Measurements from ENCODE around the gene AHNAK2.
A peak's percentile ranks its signal among the peaks of the same experiment; 100 is the strongest.

AHNAK2 gene

GRCh38 chr14:104937694-104938365 is 40.3 kb downstream of the AHNAK2 start:
- no peak for DNase-seq (ENCODE audit: low spot score)

GRCh38 chr14:104937161-104937560 is 41.0 kb downstream of the AHNAK2 start:
- DNase-seq (ENCODE audit: low spot score), result no peak

- DNase-seq (ENCODE audit: low spot score), result no peak
Measured at GRCh38 chr14:104936361-104937155, 41.6 kb downstream of the AHNAK2 start.

DNA sequence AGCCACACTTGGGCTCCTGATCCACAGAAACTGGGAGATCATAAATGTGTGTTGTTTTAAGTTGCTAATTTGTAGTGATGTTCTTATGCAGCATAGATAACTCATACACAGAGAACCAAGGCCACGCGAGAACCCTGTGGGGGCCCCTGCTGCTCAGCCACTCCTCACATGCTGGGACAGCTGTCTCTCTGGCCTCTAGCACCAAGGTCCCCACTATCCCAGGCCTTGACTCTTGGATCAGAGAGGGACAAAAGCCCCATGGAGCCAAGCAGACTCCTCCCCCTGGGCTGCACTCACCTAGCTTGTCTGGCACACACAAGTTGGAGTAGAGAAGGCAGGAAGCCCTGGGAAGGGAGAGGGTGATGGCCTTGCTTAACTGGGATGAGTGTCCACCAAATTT is 42.2 kb downstream of the AHNAK2 start:
- DNase-seq (ENCODE audit: low spot score), result no peak

DNA sequence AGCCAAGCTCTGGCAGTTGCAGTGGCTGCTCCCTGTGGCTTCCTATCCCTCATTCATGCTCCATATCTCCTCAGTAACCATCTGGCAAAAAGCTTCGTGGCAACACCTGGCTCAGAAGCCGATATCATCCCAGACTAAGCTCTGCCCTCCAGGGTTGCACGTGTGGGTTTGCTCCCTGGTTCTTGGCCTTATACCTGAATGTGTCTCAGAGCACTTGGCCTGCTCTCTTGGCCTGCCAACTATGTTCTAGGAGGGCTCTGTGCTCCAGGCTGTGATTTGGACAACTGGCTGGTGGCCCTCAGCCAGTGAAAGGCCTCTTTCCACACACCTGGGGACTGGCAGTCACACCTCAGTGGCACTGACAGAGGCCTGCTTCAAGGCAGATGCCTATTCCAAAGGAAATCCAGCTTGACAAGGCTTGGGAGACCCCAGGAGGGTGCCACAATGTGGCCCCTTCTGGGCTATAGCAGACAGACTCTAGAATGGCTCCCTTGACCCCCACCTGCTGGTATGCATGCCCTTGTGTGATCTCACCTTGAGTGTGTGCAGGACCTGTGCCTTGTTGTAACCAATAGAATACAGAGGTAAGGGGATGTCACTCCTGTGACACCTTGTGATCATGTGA is 43.0 kb downstream of the AHNAK2 start:
- DNase-seq (ENCODE audit: low spot score), result no peak

- DNase-seq (ENCODE audit: low spot score), result no peak
Measured at GRCh38 chr14:104933746-104934733, 44.1 kb downstream of the AHNAK2 start.

- DNase-seq (ENCODE audit: low spot score), result peak; percentile 96
Measured at GRCh38 chr14:104932676-104933631, 45.2 kb downstream of the AHNAK2 start.

GRCh38 chr14:104931771-104932675 is 46.2 kb downstream of the AHNAK2 start:
- DNase-seq (ENCODE audit: low spot score), result no peak

- no peak for DNase-seq (ENCODE audit: low spot score)
Measured at GRCh38 chr14:104931304-104931770, 46.8 kb downstream of the AHNAK2 start.

- DNase-seq (ENCODE audit: low spot score), result no peak
Measured at GRCh38 chr14:104930526-104931303, 47.5 kb downstream of the AHNAK2 start.

DNA sequence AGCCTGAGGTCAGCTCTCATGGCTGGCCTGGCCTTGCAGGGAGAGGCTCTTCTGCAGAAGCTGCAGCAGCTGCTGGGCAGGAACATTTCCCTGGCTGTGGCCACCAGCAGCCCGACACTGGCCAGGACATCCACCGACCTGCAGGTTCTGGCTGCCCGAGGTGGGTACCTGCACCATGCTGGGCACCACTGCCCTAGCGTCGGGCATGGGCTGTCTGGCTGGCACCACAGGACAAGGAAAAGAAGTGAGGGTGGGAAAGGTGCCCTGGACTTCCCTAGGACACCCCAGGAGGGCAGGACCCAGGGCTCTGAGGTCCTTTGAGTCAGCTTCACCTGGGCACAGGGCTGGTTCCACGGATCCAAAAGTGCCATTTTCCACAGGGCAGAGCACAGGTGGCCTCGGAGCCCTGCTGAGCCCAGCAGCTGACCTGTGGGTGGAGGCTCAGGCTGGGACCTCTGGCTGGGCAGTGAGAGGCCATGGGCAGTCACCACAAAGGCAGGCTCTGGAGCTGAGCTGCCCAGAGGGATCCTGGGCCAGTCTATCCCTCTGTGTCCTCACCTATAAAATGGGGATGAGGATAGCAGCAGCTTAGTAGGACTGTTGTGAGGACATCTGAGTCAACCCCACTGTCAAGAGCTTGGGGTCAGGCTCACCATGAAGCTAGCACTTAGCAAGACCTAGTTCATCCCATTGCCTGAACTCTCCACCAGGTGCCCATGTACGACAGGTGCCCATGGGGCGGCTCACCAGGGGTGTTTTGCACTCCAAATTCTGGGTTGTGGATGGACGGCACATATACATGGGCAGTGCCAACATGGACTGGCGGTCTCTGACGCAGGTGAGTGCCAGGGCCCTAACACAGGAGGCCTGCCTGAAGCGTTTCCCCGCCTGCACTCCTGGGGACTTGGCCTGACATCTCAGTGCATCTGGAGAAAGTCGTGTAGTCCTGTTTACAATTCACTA is 48.6 kb downstream of the AHNAK2 start:
- no peak for DNase-seq (ENCODE audit: low spot score)

- DNase-seq (ENCODE audit: low spot score), result no peak
Measured at GRCh38 chr14:104928391-104929133, 49.6 kb downstream of the AHNAK2 start.

DNA sequence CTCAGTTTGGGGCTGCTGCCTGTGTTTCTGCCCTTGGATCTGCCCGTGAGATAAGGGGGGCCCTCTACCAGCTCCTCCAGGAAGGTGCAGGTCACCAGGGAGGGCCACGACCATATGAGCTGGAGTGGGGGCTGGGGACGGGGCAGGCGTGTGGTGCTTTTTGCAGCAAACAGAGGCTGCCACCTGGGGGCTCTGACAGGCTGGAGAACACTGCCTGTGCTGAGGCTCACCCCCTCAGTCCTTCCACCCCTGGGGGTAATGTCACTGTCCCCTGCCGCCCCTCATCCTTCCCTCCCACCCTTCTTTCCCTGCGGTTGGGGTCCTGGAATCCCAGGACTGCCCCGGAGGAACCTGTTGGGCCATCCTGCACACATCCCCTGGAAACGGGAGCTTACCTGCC is 50.3 kb downstream of the AHNAK2 start:
- DNase-seq (ENCODE audit: low spot score), result no peak

DNA sequence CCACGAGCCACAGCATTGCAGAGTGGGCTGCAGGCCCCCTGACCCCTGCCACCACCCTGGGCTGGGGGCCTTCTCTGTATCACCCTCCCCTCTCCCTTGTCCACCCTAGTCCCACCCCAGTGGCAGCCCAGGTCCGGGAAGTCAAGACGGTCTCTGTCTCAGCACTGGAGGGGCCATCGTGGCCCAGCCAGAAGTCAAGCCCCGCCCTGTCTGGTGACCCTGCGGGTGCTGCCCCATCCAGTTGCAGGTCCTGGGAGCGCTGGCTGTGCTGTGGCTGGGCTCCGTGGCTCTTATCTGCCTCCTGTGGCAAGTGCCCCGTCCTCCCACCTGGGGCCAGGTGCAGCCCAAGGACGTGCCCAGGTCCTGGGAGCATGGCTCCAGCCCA is 50.8 kb downstream of the AHNAK2 start:
- no peak for DNase-seq (ENCODE audit: low spot score)

- no peak for DNase-seq (ENCODE audit: low spot score)
Measured at GRCh38 chr14:104926619-104927431, 51.3 kb downstream of the AHNAK2 start.
